Naive B cell (primary cell): Measurements from ENCODE around the gene NYNRIN. TPM values are rescaled to one million over a fixed set of nuclear protein-coding genes. Genes with fewer than 3 reads are reported as not detected.

Experiments used
- ATAC-seq, 2 donors: fragments of 150-1000 bp; cut with Tn5 transposase; 2 replicates each; pipeline ENCODE4 v1.10.0; 2021; ENCODE audit warnings: low read depth in 2 of 2, mild to moderate bottlenecking in 2 of 2, moderate library complexity in 2 of 2
- DNase-seq: peaks from one replicate; pipeline ENCODE4 v3.0.0; 2022
- H3K27ac Mint-ChIP-seq, 6 donors: one replicate each; pipeline ENCODE4 v1.8.0; 2020 to 2022; ENCODE audit warnings: mild to moderate bottlenecking in 6 of 6, mixed read lengths in 6 of 6, moderate library complexity in 5 of 6, inconsistent platforms in 2 of 6
- H3K27me3 Mint-ChIP-seq, 3 donors: one replicate each; pipeline ENCODE4 v1.8.0; 2021 to 2022; ENCODE audit warnings: mixed read lengths in 3 of 3, mild to moderate bottlenecking in 1 of 3
- H3K36me3 Mint-ChIP-seq, 2 donors: one replicate each; pipeline ENCODE4 v1.8.0; 2020 to 2022; ENCODE audit warnings: mixed read lengths in 2 of 2, inconsistent platforms in 1 of 2, mild to moderate bottlenecking in 1 of 2
- H3K4me1 Mint-ChIP-seq, 3 donors: one replicate each; pipeline ENCODE4 v1.8.0; 2020 to 2022; ENCODE audit warnings: mixed read lengths in 3 of 3, inconsistent platforms in 1 of 3, mild to moderate bottlenecking in 1 of 3, moderate library complexity in 1 of 3
- H3K4me3 Mint-ChIP-seq, 8 donors: one replicate each; pipeline ENCODE4 v1.8.0; 2020 to 2022; ENCODE audit warnings: mild to moderate bottlenecking in 8 of 8, mixed read lengths in 8 of 8, moderate library complexity in 8 of 8, inconsistent platforms in 2 of 8
- H3K9me3 Mint-ChIP-seq, 7 donors: one replicate each; pipeline ENCODE4 v1.8.0; 2020 to 2022; ENCODE audit warnings: mixed read lengths in 7 of 7, mild to moderate bottlenecking in 5 of 7, inconsistent platforms in 2 of 7, moderate library complexity in 1 of 7
- polyA plus RNA-seq, 6 donors: library from polyadenylated mRNA; unstranded; fragments of 300-500 nt; fragmentation: Illumina TruSeq; gene quantifications; one replicate each; pipeline ENCODE4 v1.2.3, GENCODE V29; 2021; ENCODE audit warnings: low read depth in 6 of 6

NYNRIN gene
- polyA plus RNA-seq, 6 donors from 2014 or later: 0.05 to 0.14 TPM; not detected in 4

DNA sequence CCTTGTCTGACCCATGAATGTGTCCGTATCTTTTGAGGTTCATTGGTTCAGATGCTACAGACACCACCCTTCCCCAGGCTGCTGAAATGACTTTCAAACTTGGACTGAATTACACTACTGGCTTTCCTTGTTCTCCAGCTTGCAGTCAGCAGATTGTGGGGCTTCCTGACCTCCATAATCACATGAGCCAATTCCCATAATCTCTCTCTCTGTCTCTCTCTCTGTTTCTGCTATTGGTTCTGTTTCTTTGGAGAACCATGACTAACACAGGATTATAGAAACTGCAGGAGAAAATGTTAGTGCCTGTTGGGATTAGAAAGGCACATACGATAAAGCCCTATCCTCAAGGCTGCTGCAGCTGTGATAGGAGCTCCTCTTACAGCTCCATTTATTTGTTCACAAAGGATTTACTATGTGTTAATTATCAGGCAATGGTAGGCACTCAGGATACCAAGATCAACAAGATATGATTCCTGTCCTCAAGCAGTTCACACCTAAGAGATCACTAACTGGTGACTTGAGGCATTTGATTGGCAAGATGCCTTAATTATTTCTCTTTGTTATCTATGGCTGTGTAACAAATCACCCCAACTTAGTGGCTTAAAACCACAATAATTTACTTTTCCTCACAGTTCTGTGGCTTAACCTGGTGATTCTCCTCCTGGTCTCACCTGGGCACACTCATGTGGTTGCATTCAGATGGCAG is 10.2 kb upstream of the NYNRIN start:
- H3K27ac Mint-ChIP-seq: no peak overlapping the region
- DNase-seq: no peak
- no peak overlapping the region for H3K4me3 Mint-ChIP-seq
- H3K4me1 Mint-ChIP-seq: no peaks in the 10 kb centered on the region
- H3K27me3 Mint-ChIP-seq: peaks cover 34 to 53% (median 36%) of the 10 kb centered on the region in 3 donors
- no peak for ATAC-seq
- peaks cover 0 to 1% (median 0%) of the 10 kb centered on the region in 7 donors for H3K9me3 Mint-ChIP-seq
- no peaks in the 10 kb centered on the region for H3K36me3 Mint-ChIP-seq

DNA sequence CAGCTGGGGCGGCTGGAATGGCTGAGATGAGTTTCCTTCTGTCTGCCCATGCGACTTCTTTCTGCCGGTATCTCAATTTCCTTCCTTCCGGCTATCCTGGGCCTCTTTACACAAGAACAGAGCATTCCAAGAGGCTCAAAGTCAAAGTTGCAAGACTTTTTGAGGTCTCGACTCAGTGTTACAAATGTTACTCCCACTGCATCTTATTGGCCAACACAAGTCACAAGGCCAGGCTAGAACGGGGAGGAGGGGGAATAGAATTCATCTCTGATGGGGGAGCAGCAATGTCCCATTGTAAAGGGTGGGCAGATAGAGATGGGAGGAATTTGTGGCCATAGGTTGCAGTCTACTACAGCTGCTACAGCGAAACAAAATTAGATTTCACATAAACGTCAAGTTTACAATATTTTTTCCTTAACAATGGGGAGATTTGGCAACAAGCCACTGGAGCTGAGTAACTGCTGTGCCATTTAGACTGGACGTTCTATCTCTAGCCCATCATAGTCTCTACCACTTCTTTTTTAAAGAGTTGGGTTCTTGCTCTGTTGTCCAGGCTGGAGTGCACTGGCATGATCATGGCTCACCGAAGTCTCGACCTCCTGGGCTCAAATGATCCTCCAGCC is 9.5 kb upstream of the NYNRIN start:
- Mint-ChIP-seq H3K9me3 (peaks cover 0 to 1% (median 0%) of the 10 kb centered on the region in 7 donors), H3K4me3 (no peak overlapping the region), H3K27me3 (peaks cover 29 to 47% (median 36%) of the 10 kb centered on the region in 3 donors), H3K4me1 (no peaks in the 10 kb centered on the region), H3K27ac (no peak overlapping the region), H3K36me3 (no peaks in the 10 kb centered on the region)
- DNase-seq (no peak), ATAC-seq (no peak)

DNA sequence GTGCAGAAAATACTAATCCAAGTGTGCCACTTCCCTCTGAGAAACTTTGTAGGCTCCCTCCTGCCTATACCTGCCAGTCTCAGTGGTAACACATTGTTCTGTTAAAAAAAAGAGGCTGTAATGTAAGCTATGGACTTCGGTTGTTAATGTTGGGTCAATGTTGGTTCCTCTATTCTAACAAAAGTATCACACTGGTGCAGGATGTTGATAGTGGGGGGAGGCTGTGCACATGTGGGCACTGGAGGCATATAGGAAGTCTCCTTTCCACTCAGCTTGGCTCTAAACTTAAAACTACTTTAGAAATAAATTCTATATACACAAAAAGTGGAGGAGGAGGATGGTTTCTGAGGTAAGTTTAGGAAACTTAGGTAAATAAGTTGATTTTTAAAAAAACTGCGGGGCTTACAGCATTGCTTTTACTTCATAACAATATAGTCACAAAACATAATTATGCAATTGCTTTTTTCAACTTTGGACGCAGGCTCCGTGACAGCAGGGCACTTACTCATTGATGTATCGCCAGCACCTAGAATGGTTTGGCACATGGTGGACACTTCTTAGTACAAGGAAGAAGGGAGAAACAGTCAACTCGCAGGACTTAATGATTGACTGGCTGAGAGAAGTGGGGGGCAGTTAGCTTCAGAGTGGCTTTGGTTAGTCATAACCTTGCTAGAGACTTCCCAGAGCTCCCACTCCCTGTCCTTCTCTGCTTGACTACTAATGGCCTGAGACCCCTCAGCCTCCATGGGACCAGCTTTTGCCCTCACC is 7.9 kb upstream of the NYNRIN start:
- H3K27ac Mint-ChIP-seq: peak overlapping the region in 1 of 6 donors; percentile 84
- ATAC-seq (peak in 1 of 2 donors; percentile 48), DNase-seq (no peak)

DNA sequence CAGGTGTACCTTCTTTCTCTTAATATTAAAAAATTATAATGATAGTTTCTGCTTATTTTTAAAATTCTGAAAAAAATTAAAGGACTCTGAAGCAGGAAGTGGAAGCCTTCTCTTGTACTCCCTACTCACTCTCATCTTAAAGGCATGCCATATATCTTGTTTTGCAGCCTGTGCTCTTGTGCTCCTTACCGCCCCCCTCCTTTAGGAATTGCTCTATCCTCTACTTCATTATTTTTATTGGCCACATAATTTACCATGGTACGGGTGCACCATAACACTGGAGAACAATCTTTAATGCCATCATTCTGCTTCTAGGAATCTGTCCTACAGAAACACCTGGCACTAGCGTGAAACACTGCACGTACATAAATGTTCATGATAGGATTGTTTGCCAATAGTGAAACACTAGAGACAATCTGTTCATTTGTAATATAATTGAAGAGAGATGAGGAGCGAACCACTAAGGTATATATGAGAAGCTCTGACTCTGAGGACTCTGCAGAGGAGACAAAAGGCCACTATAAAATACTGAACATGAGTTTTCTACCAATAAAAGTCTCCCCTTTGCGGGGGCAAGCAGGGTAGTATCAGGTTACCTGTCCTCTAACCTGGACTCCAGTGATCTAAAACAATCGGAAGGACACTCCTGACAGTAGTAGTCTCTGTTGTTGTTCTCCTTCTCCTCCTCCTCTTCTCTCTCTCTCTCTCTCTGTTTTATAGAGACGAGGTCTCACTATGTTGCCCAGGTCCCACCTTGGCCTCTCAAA is 6.3 kb upstream of the NYNRIN start:
- Mint-ChIP-seq H3K4me3 (no peak overlapping the region), H3K4me1 (peaks cover 0 to 2% (median 0%) of the 10 kb centered on the region in 3 donors), H3K36me3 (no peaks in the 10 kb centered on the region), H3K27me3 (peaks cover 23 to 44% (median 28%) of the 10 kb centered on the region in 3 donors), H3K9me3 (peaks cover 0 to 1% (median 0%) of the 10 kb centered on the region in 7 donors), H3K27ac (no peak overlapping the region)
- no peak for DNase-seq
- ATAC-seq: no peak

More for the DNA sequence above, 7.9 kb upstream of the NYNRIN start:
- Mint-ChIP-seq H3K36me3 (no peaks in the 10 kb centered on the region), H3K4me1 (peaks cover 0 to 2% (median 0%) of the 10 kb centered on the region in 3 donors), H3K4me3 (no peak overlapping the region), H3K9me3 (peaks cover 0 to 1% (median 0%) of the 10 kb centered on the region in 7 donors), H3K27me3 (peaks cover 29 to 44% (median 33%) of the 10 kb centered on the region in 3 donors)

DNA sequence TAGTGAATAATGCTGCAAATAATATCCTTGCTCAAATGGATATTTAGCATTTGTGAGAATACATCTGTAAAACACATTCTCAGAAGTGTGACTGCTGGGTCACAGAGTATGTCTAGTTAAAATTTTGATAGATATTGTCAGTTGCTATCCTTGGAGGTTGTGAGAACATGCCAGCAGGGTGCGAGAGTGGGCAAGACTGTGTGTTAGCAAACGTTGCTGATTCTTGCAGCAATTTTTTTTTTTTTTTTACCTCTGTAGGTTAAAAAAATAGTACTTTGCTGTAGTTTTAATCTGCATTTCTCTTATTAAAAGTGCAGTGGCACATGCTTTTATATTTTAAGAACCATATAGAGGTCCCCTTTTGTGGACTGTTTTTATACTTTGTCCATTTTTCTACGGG is 4.5 kb upstream of the NYNRIN start:
- Mint-ChIP-seq H3K36me3 (no peaks in the 10 kb centered on the region), H3K27ac (no peak overlapping the region), H3K9me3 (peaks cover 0 to 1% (median 0%) of the 10 kb centered on the region in 7 donors), H3K4me1 (peaks cover under 1 to 4% (median 2%) of the 10 kb centered on the region in 3 donors), H3K4me3 (no peak overlapping the region), H3K27me3 (peaks cover 18 to 28% (median 20%) of the 10 kb centered on the region in 3 donors)
- DNase-seq (no peak), ATAC-seq (no peak)

DNA sequence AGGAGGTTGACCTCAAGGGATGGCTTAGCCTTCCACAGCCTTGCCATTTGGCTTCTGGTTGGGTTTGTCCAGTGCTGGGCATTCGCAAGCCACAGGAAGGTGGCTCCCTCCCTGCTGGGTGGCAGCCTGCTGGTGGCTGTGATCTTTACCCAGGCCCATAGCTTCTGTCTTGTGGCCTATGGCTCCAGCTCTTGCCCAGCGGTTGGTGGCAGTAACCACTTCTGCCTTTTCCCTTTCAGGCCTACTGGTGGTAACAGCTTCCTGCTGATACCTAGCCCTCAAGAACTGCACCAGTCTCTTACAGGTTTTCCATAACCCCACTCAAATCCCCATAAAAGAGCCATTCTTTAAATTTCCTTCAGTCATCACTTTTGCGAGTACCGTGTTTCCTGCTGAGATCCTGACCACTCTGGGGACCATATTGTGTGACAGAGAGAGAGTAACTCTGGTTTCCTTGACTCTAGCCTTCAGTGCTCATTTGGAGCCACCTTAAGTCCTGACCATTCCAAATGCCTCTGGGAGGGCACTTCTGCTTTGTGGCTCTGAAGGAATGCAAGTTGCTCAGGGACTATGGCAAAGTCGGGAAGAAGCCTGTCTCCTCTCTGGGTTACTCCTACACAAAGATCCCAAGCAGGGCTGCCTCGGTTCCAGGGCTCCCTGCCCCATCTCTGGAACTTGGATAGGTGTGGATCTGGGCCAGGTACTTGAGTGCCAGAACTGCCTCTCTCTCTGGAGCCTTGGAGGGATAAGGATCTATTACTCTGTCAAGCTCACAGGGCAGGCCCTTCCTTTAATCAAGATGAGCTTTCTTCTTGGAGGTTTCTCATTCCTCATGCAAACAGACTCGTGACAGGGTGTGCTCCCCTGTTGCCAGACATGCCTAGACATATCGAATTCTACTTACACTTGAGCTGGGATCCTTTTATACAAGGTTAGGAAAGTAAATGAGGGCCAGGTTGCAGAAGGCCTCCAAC is 2.9 kb upstream of the NYNRIN start:
- Mint-ChIP-seq H3K4me1 (peaks cover 10 to 13% (median 13%) of the 10 kb centered on the region in 3 donors), H3K27me3 (peaks cover 15 to 31% (median 26%) of the 10 kb centered on the region in 3 donors), H3K9me3 (peaks cover 0 to 1% (median 0%) of the 10 kb centered on the region in 7 donors), H3K4me3 (peak overlapping the region in 2 of 8 donors; percentile 17 to 30), H3K27ac (peak overlapping the region in 1 of 6 donors; percentile 15), H3K36me3 (no peaks in the 10 kb centered on the region)
- DNase-seq: no peak
- ATAC-seq: peak; percentile 23 to 29

DNA sequence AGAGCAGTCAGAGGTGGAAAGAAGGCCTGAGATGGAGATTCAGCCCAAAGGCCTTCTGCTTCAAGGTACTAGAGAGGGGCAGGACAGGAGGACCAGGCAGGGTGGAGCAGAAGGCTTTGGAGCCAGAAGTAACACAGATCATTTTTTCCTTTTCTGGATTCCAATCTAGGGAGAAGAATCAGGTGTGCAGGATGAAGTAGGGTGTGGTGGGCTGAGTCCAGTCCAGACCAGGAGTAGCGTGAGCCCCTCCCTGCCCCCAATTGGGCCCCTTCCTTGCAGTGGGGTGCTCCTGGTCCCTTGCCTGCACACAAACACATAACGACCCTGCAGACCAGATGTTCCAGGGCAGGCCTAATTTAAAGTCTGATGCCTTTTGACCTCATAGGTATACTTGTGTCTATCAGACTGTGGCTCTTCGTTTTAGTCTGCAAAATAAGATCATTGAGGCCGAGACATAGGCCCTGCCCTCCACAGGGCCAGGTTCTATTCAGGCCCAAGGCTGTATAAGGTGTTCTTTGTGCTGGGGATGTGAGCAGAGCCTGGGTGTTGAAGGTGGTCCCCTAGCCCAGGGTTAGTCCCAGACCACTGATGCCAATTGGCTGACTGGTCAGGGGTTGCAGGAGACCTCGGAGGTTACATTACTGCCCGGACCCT is 1.0 kb upstream of the NYNRIN start:
- DNase-seq (no peak), ATAC-seq (no peak)
- no peaks in the 10 kb centered on the region for H3K9me3 Mint-ChIP-seq
- H3K4me1 Mint-ChIP-seq: peaks cover 10 to 13% (median 13%) of the 10 kb centered on the region in 3 donors
- peaks cover 10 to 29% (median 25%) of the 10 kb centered on the region in 3 donors for H3K27me3 Mint-ChIP-seq
- peak overlapping the region in 7 of 8 donors; percentile 1 to 74 (median 51) for H3K4me3 Mint-ChIP-seq
- H3K36me3 Mint-ChIP-seq: peaks cover 0 to 6% of the 10 kb centered on the region in 2 donors
- peak overlapping the region in 1 of 6 donors; percentile 52 for H3K27ac Mint-ChIP-seq

DNA sequence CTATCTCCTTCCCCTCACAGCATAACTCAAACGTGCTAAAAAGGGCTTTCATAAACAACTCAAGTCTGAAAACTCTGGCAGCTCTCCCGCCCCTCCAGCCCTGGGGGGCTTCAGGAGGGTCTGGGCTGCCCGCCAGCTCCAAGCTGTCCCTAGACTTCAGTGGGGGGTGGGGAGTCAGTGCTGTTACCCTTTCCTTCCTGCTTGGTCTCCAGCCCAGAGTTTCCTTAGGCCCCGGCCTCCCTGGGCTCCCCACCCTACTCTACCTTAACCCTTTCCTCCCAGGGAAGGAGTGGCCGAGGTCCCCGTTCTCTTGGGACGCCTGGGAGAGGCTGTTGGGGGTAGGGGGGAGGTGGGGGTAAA is 530 bp upstream of the NYNRIN start:
- H3K4me3 Mint-ChIP-seq: peak overlapping the region in 2 of 8 donors; percentile 6 to 22
- H3K4me1 Mint-ChIP-seq: peaks cover 10 to 13% (median 13%) of the 10 kb centered on the region in 3 donors
- peaks cover 10 to 30% (median 28%) of the 10 kb centered on the region in 3 donors for H3K27me3 Mint-ChIP-seq
- no peak for ATAC-seq
- no peak overlapping the region for H3K27ac Mint-ChIP-seq
- H3K9me3 Mint-ChIP-seq: no peaks in the 10 kb centered on the region
- no peak for DNase-seq
- peaks cover 0 to 6% of the 10 kb centered on the region in 2 donors for H3K36me3 Mint-ChIP-seq

DNA sequence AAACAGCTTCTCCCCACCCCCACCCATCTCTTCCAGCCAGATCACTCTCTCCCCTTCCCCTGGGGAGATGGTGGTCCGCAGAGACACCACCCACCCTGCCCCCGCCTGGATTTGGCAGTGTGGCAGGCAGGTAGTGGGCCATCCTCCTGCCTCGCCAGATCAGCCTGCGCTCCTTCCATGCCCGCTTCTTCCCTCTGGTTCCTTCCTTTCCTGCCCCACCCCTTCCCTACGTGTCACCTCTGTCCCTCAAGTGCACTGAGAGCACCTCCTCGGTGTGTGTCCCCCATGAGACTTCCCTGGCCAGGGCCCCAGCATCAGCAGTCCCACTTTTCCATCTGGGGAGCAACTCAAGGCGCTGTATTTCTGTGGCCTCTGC is 632 bp downstream of the NYNRIN start:
- H3K4me1 Mint-ChIP-seq: peaks cover 10 to 13% (median 13%) of the 10 kb centered on the region in 3 donors

DNA sequence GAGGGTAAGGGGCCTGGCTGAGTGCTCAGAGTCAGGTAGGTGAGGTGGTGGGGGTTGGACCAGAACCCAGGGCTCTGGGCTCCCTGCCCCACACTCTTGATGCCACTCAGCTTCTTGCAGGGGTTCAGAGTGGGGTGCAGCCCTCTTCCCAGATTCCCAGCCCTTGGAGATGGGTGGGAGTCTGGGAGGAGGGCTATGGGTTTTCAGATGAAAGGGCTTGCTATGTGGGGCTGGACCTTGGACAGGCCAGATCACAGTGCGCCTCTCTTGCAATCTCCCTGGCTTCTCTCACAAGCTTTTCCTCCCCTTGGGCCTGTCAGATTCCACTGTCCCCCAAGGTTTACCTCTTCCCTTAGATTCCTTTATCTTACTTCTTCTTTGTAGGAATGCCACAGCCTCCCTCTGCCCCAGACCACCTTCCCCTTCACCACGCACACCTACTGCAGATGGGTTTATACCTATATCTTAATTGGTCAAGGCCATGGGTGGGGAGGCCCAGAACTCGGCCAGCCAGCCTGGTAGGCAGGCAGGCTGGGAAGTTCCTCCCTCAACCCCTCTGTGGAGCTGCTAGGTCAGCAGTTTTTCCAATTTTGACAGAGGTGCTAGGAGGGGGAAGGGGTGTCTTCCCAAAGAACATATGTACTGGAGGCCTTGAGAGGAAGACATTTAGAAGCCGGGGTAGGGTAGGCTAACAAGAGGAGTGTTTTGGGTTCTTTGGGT is 1.4 kb downstream of the NYNRIN start:
- Mint-ChIP-seq H3K9me3 (no peaks in the 10 kb centered on the region), H3K27me3 (peaks cover 19 to 44% (median 43%) of the 10 kb centered on the region in 3 donors), H3K4me3 (peak overlapping the region in 7 of 8 donors; percentile 55 to 89 (median 82)), H3K27ac (no peak overlapping the region), H3K4me1 (peaks cover 10 to 13% (median 13%) of the 10 kb centered on the region in 3 donors), H3K36me3 (peaks cover 0 to 6% of the 10 kb centered on the region in 2 donors)
- ATAC-seq (no peak), DNase-seq (no peak)

More for the DNA sequence above, 632 bp downstream of the NYNRIN start:
- no peaks in the 10 kb centered on the region for H3K9me3 Mint-ChIP-seq
- H3K4me3 Mint-ChIP-seq: peak overlapping the region; percentile 55 to 89 (median 82)
- DNase-seq (no peak), ATAC-seq (no peak)
- H3K27me3 Mint-ChIP-seq: peaks cover 13 to 42% (median 37%) of the 10 kb centered on the region in 3 donors
- peak overlapping the region in 3 of 6 donors; percentile 55 to 64 (median 57) for H3K27ac Mint-ChIP-seq
- peaks cover 0 to 6% of the 10 kb centered on the region in 2 donors for H3K36me3 Mint-ChIP-seq
